Islet of Langerhans (tissue), 1 donor: ENCODE measurements around the gene TCF4.

ENCODE experiments used
- FAIRE-seq: peaks from one replicate; lab custom pipeline; 2011; peaks lifted over from hg19 to GRCh38; lab: Jason Lieb, UNC

The TCF4 gene

DNA sequence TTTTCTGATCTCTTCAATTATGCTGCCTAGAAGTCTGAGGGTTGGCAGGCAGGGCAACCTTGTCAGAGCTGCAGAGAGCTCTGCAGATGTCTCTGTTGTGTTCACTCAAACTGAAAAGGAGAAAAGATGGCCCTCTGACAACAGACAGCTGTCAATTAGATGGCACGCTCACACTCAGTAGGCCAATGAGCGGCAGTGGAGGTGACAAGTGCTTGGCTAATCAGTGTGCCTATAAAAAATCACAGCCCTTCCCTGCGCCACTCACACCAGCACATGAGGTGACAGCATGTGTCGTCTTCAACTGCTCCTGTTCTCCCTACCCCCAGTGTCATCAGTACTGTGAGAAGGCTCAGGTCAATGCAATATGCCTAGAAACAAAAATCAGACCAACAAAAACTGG lies 203.9 kb downstream of the TCF4 start:
- FAIRE-seq, result no peak

GRCh38 chr18:55382277-55382805 lies 205.7 kb downstream of the TCF4 start:
- no peak for FAIRE-seq

- no peak for FAIRE-seq
These were observed 206.7 kb downstream of the TCF4 start for GRCh38 chr18:55381277-55381676.

GRCh38 chr18:55380589-55380988 lies 207.4 kb downstream of the TCF4 start:
- no peak for FAIRE-seq

DNA sequence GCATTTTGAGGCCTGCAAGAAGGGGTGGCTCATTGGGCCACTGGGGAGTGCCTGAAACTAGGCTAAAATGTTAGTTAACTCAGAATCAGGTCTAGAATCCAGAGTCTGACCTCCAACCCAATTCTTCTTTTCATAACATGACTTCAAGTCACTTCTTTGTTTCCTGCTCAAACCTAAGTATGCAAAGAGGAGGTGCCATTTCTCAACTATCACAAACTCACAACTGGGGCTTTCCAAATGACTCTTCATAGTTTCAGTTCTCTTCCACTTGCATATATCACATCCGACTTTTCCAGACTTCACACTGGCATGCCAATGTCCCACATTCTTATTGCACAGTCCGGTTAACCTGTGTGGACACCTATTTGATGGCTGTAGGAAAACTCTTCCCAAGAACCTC lies 211.6 kb downstream of the TCF4 start:
- FAIRE-seq, result no peak

- no peak for FAIRE-seq
These were observed 212.1 kb downstream of the TCF4 start for GRCh38 chr18:55375930-55376329.

- no peak for FAIRE-seq
These were observed 213.3 kb downstream of the TCF4 start for GRCh38 chr18:55374741-55375140.

DNA sequence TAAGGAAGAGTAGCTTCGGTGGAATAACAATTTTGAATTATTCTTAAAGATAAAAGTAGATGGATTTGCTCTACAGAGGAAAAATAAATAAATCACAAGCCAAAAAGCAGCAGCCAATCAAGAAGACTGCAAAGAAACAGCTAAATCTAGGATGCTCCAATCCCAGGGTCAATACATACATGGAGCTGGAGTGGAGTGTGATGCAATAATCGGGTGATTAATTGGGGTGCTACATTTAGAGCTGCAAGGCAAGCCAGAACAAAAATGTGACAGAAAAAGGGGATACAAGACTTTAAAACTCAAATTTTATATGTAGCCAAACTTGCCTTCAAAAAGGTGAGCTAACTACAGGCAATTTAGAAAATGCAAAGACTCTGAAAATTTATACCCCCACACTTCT lies 215.8 kb downstream of the TCF4 start:
- no peak for FAIRE-seq

- no peak for FAIRE-seq
These were observed 217.1 kb downstream of the TCF4 start for GRCh38 chr18:55370936-55371335.

DNA sequence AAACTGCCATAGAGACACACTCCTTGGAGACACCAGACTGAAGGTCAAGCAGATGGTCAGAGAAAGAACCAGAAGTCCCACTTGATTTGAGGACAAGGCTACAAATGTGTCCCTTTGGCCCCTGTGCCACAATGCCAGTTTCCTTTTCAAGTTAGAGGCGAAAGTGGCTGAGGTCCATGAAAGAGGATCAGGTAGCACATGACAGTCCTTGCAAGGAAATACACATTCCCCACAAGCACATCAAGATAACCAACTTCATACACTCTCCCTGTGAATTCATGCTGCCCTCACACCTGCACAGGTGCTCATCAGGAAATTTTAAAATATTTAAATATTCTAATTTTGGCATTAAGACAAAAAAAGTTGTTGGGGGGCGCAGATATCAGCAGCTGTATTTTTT lies 218.6 kb downstream of the TCF4 start:
- FAIRE-seq, result no peak

GRCh38 chr18:55365342-55365741 lies 222.7 kb downstream of the TCF4 start:
- no peak for FAIRE-seq

DNA sequence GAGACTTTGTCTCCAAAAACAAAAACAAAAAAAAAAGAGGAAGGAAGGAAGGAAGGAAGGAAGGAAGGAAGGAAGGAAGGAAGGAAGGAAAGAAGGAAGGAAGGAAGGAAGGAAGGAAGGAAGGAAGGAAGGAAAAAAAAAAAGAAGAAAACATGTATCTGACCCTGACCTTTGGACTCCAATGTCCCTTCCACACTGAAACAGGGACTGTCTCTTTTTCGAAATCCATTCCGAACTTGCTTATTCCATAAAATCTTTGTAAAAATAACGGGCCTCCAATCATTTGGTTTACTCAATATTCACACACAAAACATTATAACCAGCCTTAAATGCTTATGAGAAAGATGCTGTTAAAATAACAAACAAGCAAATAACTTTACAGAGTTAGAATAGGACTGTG lies 225.7 kb downstream of the TCF4 start:
- no peak for FAIRE-seq

- no peak for FAIRE-seq
These were observed 226.3 kb downstream of the TCF4 start for GRCh38 chr18:55361492-55362250.

- no peak for FAIRE-seq
These were observed 227.9 kb downstream of the TCF4 start for GRCh38 chr18:55360061-55360460.

- no peak for FAIRE-seq
These were observed 231.2 kb downstream of the TCF4 start for GRCh38 chr18:55356815-55357214.

DNA sequence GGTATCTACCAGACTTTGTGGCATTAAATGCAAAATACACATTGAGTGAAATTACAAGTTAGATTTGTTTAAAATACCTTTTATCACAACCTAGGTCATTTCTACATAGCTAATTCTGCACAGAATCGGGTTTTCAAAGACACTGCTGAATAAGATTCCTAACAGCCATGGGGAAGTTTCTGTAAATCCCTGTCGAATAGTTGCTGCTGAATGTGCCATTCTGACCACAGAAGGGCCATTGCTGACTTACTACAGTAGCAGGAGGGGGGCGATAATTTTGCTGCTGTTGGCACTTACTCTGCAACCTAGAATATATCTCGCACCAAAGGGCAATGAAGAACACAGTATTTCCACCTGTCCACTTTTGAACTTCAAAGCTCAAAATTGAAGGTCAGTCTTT lies 232.8 kb downstream of the TCF4 start:
- no peak for FAIRE-seq

GRCh38 chr18:55354795-55355194 lies 233.2 kb downstream of the TCF4 start:
- no peak for FAIRE-seq

- FAIRE-seq, result no peak
These were observed 234.2 kb downstream of the TCF4 start for GRCh38 chr18:55353806-55354205.

- no peak for FAIRE-seq
These were observed 234.6 kb downstream of the TCF4 start for GRCh38 chr18:55353391-55353790.

DNA sequence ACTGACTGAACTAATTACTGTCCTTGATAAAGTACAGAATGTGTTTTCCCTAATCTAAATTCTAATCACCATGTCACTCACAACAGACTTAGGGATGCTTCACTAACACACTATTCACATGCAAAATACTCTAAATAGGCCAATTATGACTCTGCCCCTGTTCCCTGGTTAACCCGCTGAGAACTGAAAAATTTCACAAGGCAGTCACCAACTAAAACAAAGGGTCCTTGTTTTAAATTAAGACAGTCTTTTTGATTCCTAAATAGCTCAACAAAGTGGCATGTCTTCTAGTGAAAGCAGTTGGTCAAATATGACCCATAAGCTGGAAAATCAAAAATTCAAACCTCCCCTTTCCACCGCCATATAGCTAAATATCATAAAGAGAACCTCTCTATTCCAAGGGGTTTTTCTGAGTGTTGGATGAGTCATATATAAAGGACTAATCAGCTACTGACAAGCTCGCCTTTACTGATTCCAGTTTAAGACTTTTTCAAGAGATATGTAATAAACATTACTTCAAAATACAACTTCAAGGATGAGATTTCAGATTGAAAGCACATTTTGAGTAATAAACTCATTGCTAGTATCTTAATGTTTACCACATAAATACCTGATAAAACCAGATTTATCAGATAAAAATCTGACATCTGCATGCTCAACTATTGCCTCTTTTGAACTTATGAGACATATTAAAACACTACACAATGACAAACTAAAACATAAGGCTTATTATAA lies 235.8 kb downstream of the TCF4 start:
- FAIRE-seq, result no peak

GRCh38 chr18:55351241-55351691 lies 236.7 kb downstream of the TCF4 start:
- peak; percentile 30 for FAIRE-seq

DNA sequence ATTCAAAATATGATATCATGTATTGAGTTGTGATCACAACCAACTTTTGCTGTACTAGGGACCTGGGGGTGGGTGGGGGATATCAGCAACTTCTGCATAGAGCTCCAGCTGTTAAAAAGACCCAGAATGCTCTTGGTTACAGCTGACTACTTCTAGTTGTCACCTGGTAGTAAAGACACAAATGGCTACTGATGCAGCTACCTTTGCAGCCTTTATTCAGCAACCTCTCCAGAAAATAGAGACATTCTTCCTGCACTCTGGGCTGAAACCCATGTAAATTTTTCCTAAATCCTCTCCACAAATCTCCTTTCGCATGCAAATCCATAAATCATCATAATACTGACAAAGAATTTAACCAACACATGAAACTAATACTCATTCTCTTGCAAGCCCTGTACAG lies 238.3 kb downstream of the TCF4 start:
- no peak for FAIRE-seq

- FAIRE-seq, result no peak
These were observed 240.8 kb downstream of the TCF4 start for GRCh38 chr18:55346961-55347740.
